Prostate gland (tissue), 2 donors: ENCODE data around the gene NAGPA.

Experiments
- CTCF ChIP-seq, 4 experiments: fragments of 200-600 bp in 2 of 4; fragments of 450-650 bp in 2 of 4; sonication (generic) in 2 of 4; IDR thresholded peaks; 1 replicate in 3 of 4; 2 replicates in 1 of 4; pipeline ENCODE4 v1.5.1; 2016 to 2019; ENCODE audit warnings: antibody characterized with exemption in 4 of 4, mild to moderate bottlenecking in 2 of 4, moderate library complexity in 2 of 4
- POLR2A ChIP-seq: fragments of 450-650 bp; IDR thresholded peaks from one replicate; pipeline ENCODE4 v1.6.1; 2016; ENCODE audit warnings: antibody characterized with exemption, mild to moderate bottlenecking
- POLR2AphosphoS5 ChIP-seq: sonication (generic); formaldehyde crosslinking; IDR thresholded peaks from one replicate; pipeline ENCODE4 v1.6.1; 2017; ENCODE audit warnings: antibody characterized with exemption

DNA sequence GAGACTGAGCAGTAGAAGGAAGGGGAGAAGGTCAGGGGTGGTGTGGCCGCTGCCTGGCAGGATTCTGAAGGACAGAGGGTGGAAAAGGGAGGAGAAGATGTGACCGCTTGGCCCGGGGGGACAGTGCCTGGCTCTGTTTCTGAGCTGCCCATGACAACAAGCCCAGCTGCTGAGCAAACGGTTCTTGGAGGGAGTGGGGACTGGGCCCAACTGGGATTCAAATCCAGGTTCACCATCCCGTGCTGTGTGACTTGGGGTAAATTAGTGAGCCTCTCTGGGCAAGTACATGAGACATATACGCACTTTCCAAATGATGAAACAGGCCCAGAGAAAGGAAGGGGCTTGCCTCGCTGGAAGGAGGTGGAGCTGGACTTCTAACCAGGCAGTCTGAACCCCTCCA, 52.3 kb downstream of the NAGPA start:
- TF ChIP-seq CTCF (IDR thresholded peaks at IDR 0.05) (no peak), POLR2AphosphoS5 (no peak), POLR2A (no peak)
